T-helper 2 cell (primary cell): ENCODE data around the gene DOLK.

Experiments used
- DNase-seq, 5 experiments: peaks; one replicate each; pipeline versions ENCODE4 v3.0.0 to v3.0.0-alpha.2; 2012 to 2022

DOLK gene

DNA sequence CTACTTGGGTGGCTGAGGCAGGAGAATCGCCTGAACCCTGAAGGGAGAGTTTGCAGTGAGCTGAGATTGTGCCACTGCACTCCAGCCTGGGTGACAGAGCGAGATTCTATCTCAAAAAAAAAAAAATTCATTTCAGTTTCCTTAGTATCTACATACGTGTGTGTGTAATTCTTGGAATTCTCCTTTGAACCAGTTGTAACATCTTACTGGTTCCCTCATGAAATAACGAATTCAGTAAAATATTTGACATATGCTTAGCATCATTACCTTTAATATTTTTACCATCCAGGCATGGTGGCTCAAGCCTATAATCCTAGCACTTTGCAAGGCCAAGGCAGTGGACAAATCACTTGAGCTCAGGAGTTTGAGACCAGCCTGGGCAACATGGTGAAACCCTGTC, 17.8 kb downstream of the DOLK start:
- no peak for DNase-seq

DNA sequence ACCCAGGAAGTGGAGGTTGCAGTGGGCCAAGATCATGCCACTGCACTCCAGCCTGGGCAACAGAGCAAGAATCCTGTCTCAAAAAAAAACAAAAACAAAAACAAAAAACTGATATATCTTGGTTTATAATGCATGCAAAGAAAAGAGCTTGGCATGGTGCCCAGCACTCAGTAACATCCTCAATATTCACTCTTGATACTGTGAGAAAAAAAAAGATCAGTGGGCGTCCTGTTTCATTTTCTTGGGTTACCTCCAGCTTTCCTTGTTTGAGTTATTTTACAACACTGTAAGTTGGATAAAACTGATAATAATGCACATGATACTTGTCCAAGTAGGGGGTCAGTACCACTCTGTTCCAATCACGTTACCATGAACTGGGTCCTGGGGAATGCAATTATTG, 18.8 kb downstream of the DOLK start:
- DNase-seq: no peak

DNA sequence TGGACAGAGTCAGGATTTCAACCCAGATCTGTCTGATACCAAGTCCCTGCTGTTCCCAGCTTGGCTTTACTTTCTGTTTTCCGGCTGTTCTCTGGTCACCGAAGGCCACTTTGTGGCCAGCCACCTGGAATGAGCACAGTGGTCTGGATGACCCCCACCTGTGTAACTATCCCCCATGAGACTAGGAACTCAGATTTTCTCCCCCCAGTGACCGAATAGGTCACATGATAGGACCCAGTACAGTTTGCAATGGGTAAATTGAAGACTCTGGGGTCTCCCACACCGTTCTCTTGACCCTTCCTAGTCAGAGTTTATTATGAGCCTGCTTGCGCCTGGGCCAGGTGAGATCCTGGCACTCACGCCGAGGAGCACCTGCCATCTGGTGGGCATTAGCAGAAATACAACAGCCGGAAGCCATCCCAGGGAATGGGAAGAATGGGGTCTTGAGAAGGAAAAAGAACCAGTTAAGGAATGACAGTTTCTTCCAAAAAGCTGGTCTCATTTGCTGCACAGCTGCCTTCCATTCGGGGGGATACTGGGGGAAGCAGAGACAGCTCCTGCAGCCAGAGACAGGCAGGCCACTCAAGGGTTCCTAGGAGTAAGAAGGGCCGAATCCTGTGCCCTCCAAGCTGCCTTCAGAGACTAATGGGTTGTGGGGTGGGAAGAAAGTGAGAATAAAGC, 19.5 kb downstream of the DOLK start:
- DNase-seq: peak in 4 of 5 experiments; percentile 23 to 42 (median 30)

DNA sequence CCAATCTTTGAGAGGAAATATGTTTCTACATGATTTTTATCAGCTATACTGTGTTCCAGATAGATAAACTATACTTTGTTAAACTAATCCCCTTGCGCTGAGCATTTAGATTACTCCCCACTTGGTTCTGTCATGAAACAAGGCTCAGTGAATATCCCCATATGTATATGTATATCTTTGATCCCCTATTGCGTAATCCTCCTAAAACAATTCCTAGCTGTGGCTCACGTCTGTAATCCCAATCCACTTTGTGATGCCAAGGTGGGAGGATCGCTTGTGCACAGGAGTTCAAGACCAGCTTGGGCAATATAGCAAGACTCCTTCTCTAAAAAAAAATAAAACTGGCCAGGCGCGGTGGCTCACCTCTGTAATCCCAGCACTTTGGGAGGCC, 23.9 kb downstream of the DOLK start:
- DNase-seq: no peak

DNA sequence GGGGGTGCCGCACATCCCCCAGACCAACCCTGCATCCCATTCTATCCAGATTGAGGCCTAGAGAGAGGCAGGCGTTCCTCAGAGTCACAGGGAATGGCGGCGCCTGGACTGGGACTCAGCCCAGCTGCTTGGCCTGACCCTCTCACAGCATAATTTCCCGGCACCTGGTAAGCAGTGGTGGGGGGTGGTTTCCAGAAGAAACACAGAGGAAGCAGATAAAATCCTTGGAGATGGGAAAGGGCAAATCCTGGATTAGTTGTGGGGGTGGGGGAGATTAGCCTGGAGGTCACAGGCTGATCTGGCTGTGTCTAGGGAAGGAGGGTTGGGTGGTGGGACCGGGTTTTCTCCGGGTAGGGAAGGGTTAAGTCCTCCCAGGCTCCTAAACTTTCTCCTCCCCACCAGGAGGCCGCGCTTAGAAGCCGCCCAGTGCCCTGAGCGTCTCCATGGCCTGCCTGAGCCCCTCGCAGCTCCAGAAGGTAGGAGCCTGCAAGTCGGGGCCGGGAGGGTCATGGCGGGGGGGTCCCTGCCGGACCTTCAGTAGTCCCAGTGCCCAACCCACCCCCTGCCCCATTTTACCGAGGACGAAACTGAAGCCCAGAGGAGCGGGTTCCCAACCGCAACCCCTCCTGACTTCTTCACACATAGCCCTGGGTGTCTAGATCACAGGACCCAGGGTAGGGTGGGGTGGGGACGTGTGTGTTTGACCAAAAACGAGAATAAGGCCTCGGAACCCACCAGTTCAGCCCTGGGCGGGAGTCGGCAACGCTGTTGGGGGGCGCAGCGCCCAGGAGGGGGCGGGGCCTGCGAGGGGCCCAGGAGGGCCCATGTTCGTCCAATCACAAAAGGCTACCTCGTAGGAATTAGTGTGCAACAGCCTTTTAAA, 25.3 kb downstream of the DOLK start:
- DNase-seq: no peak

DNA sequence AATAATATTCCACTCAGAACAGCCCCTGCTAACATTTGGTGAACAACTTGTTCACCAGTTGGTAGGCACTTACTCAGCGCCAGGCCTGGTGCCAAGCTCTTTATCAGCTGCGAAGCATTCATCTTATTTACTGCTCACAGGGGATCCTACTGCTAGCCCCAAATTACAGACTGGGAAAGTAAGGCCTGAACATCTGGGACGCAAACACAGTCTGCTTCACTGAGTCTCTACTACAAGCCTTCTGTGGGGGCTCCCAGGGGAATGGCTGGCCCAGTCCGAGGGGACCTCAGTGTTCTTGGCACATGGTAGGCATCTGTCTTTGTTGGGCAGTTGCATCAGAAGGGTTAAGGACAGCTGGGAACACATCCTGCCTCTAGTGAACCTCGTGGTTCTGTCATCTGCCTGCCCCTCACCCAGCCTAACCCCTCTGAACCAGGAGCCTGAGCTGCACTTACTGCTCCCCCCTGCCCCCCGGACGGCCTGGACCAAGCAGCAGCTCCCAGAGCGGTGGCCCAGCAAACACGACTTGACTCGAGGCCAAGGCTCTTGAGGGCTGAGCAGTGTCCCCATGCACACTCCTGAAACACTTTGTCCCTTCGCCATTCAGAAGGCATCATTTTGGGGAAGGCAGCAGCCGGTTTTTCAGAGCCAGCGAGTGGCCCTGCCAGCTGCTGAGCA, 26.9 kb downstream of the DOLK start, which contains the start of gene PHYHD1:
TSS of gene PHYHD1 (plus strand) at position 602 of the 678 bp plus-strand sequence. CDS start 1,342 bp downstream, outside the sequence.
- no peak for DNase-seq

DNA sequence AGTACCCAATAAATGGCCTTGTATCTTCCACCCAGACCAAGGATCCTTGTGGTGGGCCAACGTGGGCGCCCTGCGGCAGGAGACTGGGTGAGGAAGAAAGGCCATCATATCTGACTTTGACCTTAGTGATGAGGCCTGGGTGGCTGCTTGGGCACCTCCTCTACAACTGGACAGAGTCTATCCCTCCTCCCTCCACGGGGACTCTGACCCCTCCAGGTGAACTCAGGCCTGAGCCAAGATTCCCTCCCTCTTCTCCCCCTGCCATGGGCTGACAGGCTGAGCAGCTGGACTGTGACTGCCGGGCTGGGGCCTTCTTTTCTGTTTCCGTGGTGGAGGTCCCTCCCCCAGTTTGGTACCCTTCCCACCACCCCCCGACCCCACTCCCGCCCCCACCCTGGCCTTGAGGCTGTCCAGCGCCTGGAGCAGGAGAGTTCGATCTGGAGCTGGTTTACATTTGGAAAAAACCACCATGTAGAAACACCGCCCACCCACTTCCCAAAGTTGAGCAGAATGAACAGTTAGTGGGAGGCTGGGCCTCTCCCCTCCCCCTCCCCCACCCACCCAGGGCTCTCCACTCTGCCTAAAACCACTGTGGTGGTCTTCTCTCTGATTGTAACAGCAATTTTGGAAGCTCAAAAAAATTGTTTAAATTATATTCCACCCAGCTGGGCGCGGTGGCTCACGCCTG, 27.9 kb downstream of the DOLK start:
- no peak for DNase-seq

DNA sequence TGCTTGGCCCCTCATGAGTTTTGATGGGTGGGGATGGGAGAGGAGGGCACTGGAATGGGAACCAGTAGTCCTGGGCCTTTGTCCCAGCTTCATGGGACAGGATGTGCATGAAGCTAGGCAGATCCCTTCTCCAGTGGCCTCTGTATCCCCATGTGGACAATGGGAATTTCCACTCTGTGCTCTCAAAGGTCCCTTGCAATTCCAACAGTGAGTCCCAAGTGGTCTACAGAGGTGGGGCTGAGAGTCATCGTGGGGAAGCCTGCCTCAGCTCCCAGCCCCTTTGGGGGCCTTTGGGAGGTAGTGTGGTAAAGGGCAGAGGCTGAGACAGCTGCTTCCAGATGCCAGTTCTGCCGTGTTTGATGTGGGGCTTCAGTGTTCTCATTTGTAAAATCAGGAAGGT, 28.5 kb downstream of the DOLK start:
- DNase-seq: no peak

DNA sequence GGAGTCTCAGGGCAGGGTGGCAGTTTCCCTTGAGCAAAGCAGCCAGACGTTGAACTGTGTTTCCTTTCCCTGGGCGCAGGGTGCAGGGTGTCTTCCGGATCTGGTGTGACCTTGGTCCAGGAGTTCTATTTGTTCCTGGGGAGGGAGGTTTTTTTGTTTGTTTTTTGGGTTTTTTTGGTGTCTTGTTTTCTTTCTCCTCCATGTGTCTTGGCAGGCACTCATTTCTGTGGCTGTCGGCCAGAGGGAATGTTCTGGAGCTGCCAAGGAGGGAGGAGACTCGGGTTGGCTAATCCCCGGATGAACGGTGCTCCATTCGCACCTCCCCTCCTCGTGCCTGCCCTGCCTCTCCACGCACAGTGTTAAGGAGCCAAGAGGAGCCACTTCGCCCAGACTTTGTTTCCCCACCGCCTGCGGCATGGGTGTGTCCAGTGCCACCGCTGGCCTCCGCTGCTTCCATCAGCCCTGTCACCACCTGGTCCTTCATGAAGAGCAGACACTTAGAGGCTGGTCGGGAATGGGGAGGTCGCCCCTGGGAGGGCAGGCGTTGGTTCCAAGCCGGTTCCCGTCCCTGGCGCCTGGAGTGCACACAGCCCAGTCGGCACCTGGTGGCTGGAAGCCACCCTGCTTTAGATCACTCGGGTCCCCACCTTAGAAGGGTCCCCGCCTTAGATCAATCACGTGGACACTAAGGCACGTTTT, 30.1 kb downstream of the DOLK start:
- DNase-seq: no peak

DNA sequence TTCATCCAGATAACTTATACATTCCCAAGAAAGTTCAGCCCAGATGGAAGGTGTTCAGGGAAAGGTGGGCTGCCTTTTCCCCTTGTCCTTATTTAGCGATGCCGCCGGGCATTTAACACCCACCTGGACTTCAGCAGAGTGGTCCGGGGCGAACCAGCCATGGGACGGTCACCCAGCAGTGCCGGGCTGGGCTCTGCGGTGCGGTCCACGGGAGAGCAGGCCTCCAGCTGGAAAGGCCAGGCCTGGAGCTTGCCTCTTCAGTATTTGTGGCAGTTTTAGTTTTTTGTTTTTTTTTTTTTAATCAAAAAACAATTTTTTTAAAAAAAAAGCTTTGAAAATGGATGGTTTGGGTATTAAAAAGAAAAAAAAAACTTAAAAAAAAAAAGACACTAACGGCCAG, 30.7 kb downstream of the DOLK start:
- DNase-seq: no peak

DNA sequence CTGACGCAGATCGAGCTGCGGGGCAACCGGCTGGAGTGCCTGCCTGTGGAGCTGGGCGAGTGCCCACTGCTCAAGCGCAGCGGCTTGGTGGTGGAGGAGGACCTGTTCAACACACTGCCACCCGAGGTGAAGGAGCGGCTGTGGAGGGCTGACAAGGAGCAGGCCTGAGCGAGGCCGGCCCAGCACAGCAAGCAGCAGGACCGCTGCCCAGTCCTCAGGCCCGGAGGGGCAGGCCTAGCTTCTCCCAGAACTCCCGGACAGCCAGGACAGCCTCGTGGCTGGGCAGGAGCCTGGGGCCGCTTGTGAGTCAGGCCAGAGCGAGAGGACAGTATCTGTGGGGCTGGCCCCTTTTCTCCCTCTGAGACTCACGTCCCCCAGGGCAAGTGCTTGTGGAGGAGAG, 31.2 kb downstream of the DOLK start:
- no peak for DNase-seq

DNA sequence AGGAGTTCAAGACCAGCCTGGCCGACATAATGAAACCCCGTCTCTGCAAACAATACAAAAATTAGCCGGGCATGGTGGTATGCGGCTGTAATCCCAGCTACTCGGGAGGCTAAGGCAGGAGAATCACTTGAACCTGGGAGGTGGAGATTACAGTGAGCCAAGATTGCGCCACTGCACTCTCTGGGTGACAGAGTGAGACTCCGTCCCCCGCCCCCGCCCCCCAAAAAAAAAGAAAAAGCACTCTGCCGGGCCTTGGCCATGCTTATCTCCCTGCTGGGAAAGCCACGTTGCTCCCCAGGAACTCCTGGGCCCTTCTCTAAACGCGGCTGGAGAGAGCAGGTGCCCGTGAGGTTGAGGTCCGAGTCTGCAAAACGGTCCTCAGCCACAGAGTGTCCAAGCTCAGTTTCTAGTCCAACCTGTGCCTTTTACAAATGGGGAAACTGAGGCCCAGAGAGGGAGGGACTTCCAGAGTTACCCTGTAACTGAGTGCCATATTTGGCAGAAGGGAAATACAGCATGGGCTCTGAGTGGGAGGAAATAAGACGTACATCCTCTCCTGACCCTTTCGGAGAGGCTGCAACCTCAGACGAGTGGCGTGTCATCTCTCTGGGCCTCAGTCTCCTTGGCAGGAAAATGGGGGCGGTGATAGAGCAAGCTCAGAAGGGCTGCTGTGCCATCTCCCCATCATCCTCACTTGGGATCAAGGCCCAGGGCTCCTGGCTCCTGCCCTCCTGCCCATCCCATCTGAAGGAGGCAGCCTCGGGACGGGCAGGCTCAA, 33.2 kb downstream of the DOLK start:
- DNase-seq: no peak

DNA sequence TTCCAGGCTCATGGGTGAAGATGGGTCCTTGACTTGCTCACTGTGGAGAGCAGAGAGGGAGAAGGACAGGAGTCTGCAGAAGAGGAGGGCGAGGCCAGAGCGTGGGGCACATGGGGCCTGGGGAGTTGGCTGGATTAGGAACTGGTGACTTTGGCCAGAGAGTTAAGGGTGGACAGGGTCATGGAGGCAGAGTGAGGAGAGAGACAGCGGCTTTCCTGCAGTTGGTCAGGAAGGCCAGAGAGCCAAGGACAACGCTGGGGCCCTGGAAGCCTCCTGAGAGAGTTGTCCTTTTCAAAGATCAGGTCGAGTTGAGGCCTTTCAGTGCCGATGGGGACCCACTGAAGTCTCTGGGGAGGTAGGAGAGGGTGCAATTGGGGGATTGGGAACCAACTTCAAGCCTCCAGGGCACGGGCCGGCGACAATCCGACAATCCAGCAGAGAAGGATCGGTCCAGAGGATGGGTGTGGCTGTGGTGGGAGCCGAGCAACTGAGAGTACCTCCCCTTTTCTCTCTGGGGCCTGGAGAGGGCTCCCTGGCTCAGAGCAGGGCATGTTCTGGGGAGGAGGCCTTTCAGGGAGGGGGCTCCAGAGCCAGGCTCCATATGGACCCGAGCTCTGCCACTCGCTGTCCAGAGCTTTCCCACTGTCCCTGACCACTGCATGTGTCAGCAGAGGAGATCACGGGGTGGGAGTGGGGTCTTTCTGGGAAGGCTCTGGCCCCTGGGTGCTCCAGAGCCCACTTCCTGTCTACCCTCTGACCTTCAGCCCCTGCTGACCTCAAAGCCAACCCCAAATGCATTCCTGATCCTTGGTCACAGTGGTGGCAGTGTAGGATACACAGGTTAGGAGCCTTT, 34.1 kb downstream of the DOLK start:
- DNase-seq: no peak

DNA sequence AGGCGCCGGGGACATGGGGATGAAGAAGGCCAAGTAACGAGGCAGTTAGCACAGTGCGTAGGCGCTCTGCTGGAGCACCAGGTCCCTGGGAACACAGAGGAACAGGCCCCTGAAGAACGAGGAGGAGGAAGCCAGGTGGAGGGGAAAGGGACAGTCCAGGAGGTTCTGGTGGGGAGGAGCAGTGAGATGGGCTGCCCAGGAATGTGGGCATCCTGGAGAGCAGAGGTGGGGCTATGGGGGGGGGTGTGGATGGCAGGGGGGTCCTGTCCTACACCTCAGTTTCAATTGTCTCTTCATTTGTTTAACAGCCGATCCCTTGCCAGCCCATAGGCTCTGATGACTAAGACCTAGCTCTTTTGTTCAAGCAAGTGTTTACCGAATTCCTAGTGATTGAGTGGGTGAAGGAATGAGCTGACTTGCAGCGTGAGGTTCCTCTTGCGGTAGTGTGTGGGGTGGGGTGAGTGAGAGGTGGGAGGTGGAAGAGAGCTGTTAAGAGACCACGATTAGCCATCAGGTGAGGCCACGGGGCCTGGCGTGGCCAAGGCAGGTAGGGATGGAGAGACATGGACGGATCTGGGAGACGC, 35.0 kb downstream of the DOLK start:
- no peak for DNase-seq

DNA sequence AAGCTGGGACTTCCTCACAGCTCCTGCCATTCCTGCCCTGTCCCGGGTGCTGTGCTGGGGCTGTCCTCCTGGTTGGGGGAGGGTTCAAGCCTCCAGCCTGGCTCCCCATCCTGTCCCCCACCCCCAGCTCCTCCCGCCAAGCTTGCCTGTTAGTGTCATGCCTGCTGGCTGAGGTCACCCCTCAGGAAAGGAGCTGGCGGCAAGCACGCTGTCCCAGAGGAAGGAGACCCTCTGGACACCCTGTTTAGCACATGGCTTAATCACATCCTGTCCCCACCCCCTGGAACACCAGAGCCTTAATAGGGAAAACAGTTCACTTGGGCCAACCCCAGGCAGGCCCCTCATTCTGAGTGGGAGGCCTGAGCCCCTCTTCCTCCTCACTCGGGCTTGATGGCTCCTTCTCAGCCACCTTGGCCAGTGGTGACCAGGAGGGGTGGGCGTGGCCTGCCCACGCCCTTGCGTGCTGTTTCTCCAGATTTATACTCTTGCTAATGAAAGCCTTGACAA, 35.8 kb downstream of the DOLK start:
- DNase-seq: no peak

DNA sequence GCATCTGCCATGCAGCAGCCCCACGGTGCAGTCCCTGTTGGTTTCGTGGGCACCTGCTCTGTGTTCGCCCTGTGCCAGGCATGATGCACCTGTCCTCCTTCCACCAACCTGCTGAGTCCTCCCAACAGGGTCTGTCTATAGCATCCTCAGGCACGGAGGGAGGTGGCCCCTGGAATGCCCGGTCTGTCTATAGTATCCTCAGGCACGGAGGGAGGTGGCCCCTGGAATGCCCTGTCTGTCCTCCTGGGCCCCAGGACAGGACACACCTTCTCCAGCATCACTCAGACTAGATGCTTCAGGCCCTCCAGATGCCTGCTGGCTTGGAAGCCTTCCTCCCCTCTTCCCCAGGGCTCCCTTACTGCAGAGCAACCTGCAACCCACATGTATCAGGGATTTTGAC, 36.5 kb downstream of the DOLK start:
- no peak for DNase-seq

DNA sequence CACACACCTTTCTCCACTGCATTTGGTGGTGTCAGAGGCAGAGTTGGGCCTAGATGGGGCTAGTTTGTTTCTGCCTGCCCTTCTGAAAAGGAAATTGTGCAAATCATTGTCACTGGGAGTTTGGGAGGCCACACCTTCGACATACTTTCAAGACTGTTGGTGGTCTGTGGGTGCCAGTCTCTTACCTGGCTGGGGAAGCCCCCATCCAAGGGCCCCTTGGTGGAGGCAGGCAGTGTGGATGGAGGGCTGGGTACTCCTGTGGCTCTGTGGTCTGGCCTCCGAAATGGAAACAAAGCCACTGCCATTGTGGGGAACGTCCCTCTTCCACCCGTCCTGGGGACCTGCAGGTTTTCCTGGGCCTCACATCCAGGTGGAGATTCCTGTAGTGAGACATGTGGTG, 37.5 kb downstream of the DOLK start:
- DNase-seq: peak in 1 of 5 experiments; percentile 38

DNA sequence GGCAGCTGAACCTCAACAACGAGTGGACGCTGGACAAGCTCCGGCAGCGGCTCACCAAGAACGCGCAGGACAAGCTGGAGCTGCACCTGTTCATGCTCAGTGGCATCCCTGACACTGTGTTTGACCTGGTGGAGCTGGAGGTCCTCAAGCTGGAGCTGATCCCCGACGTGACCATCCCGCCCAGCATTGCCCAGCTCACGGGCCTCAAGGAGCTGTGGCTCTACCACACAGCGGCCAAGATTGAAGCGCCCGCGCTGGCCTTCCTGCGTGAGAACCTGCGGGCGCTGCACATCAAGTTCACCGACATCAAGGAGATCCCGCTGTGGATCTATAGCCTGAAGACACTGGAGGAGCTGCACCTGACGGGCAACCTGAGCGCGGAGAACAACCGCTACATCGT, 39.0 kb downstream of the DOLK start:
- no peak for DNase-seq

DNA sequence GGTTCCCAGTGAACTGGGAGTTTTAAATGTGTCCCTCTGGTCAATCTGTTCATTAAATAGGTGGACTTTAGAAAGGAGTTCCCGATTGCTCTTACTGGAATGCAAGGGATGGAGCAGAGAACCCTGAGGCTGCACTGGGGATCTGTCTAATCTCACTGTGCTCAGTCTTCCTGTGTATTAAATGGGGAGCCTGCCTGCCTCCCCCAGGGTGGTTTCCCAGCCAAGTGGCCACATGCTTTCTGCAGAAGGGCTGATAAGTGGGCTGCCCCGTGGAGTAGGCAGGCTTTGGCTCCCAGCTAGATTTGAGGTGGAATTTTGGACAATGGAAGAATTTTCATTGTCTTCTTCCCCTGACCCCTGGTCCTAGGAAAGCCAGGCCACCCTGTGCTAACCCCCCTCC, 40.7 kb downstream of the DOLK start:
- no peak for DNase-seq

DNA sequence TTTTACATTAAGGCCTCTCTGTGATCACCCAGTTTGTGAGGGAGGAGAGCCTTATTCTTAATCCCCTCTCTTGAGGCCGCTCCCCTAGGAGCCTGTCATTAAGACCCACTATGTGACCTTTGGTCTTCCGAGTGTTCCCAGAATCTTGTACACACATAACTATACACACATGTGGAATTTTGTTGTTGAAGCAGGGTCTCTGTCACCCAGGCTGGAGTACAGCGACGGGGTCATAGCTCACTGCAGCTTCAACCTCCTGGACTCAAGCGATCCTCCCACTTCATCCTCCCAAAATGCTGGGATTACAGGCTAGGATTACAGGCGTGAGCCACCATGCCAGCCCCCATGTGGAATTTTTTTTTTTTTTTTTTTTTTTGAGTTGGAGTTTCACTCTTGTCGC, 41.4 kb downstream of the DOLK start:
- DNase-seq: no peak
